Endodermal cell (in vitro differentiated cells): ENCODE data around the gene SLC7A10. TPM values are rescaled to one million over a fixed set of nuclear protein-coding genes. Genes with fewer than 3 reads are reported as not detected.
"Not testable (repeated sequence)": the region's sequence is repeated elsewhere in the genome, so short reads cannot be mapped to it uniquely, and the experiment has no call there.

Experiments
- DNase-seq: peaks from one replicate; pipeline ENCODE4 v3.0.0-alpha.2; 2017
- H3K27ac ChIP-seq: 2 replicates; pipeline ENCODE4 v1.5.1; 2013; ENCODE audit warnings: mild to moderate bottlenecking, low read depth, low read length, moderate library complexity
- H3K27me3 ChIP-seq: 2 replicates; pipeline ENCODE4 v1.6.1; 2013; ENCODE audit warnings: mild to moderate bottlenecking, low read length, moderate library complexity; ENCODE audit not compliant: insufficient read depth, control insufficient read depth, poor library complexity, severe bottlenecking
- H3K36me3 ChIP-seq: 2 replicates; pipeline ENCODE4 v1.7.0; 2013; ENCODE audit warnings: mild to moderate bottlenecking, low read length, moderate library complexity; ENCODE audit not compliant: control insufficient read depth, insufficient read depth
- H3K4me1 ChIP-seq: one replicate; pipeline ENCODE4 v1.7.0; 2013; ENCODE audit warnings: low read length; ENCODE audit not compliant: control insufficient read depth, insufficient read depth
- H3K4me3 ChIP-seq: 2 replicates; pipeline ENCODE4 v1.5.1; 2013; ENCODE audit warnings: mild to moderate bottlenecking, low read length, moderate library complexity
- H3K9ac ChIP-seq: 2 replicates; pipeline ENCODE4 v1.6.1; 2013; ENCODE audit warnings: mild to moderate bottlenecking, low read length, moderate library complexity; ENCODE audit not compliant: poor library complexity, severe bottlenecking; ENCODE audit errors: extremely low read depth
- H3K9me3 ChIP-seq: 2 replicates; pipeline ENCODE4 v1.6.1; 2013; ENCODE audit warnings: mild to moderate bottlenecking, low read length, moderate library complexity; ENCODE audit not compliant: control insufficient read depth
- H3K27ac Mint-ChIP-seq: 2 replicates; pipeline ENCODE4 v1.8.0; 2020; ENCODE audit warnings: mixed read lengths
- H3K27me3 Mint-ChIP-seq: 2 replicates; pipeline ENCODE4 v1.8.0; 2021; ENCODE audit warnings: mild to moderate bottlenecking, mixed read lengths; ENCODE audit not compliant: insufficient read depth
- H3K36me3 Mint-ChIP-seq: 2 replicates; pipeline ENCODE4 v1.8.0; 2020; ENCODE audit warnings: low read depth, mixed read lengths
- H3K4me1 Mint-ChIP-seq: 2 replicates; pipeline ENCODE4 v1.8.0; 2020; ENCODE audit warnings: mixed read lengths
- H3K4me3 Mint-ChIP-seq: 2 replicates; pipeline ENCODE4 v1.8.0; 2020; ENCODE audit warnings: mild to moderate bottlenecking, moderate library complexity, mixed read lengths
- H3K9me3 Mint-ChIP-seq: 2 replicates; pipeline ENCODE4 v1.8.0; 2020; ENCODE audit warnings: mild to moderate bottlenecking, mixed read lengths
- WGBS, 2 experiments: methylation state at CpG; one replicate each; pipeline versions ENCODE4 v1.1.5 to v1.1.7; 2013; ENCODE audit warnings: missing lambda C conversion rate in 2 of 2, mixed read lengths in 1 of 2; ENCODE audit not compliant: insufficient coverage in 1 of 2, insufficient read length in 1 of 2; 5-methylcytosine and 5-hydroxymethylcytosine counted together
- total RNA-seq, 2 donors: library from RNA; stranded (reverse); fragmentation: NEBNext Ultra II Directional in 1 of 2; extraction: Animal tissue kit (Norgen Biotek cat#: 25700) in 1 of 2; gene quantifications; 2 replicates in 1 of 2; 3 replicates in 1 of 2; pipeline ENCODE4 v1.2.1, GENCODE V29; 2021
- TF ChIP-seq, protein P1 (sequence below): fragments of 200-600 bp; sonication (generic); conservative IDR thresholded peaks from 2 replicates; pipeline ENCODE4 v1.5.0; 2021; ENCODE audit warnings: antibody characterized with exemption, mild to moderate bottlenecking

The SLC7A10 gene
- total RNA-seq, 2 donors from 2014 or later: 0.35 TPM; not detected in 1

DNA sequence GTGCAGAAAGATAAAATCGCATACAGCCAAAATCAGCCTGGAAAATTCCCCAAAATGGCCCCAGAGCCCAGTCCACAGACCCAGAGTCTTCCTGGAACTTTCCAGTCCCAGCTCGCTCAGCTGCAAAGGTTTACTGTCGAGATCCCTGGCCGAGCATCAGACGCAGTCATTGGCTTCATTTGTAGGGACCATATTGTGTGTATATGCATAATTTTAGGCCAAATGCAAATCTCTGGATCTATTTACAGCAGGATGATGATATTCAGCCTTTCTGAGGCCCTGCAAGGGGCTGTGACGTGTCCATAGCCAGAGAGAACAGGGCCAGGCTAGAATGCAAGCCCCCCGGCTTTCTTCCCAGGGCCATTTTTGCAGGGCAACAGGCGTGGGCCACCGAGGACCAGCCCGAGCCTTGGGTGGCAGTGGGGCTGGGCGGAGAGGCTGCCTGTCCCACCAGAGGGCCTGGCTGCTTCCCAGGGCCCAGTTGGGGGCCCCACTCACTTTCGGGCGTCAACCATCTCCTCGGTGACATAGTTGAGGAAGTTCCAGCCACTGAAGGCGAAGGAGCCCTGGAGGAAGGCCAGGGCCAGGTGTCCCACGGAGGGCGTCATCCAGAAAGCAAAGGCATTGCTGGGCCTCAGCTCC lies 13.7 kb downstream of the SLC7A10 start:
- DNase-seq: no peak
- Mint-ChIP-seq H3K27me3 (no peaks in the 10 kb centered on the region), H3K36me3 (no peaks in the 10 kb centered on the region)

DNA sequence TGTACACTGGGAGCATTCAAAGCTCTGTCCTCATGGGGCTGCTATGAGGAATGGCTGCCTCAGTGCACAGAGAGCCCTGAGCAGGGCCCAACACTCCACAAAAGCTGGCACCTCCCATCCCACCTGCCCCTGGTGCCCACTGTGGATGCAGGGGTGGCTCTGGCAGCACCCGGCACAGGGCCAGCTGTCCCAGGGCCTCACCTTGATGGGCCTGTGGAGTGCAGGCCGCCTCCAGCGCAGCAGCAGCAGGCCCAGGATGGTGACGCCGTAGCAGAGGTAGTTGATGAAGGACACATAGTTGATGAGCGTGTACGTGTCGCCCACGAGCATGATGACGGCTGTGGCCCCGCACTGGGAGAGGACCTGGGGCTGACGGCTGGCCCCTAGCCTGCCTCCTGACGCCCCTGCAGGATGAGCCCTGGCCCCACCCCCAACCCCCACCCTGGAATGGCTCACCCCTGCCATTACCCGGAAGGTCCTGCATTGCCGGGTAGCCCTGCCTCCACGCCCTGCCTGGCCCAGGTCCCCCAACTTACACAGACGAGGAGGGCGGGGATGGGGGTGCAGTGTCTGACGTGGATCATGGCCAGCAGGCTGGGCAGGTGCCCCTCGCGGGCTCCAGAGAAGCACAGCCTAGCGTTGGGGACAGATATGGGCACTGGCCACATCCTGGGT lies 15.2 kb downstream of the SLC7A10 start:
- 93 to 95% methylated on average over 18 to 22 of the region's 22 CpGs for WGBS, 2 experiments
- Histone ChIP-seq H3K9ac (no peak overlapping the region), H3K4me1 (no peaks in the 10 kb centered on the region), H3K27me3 (no peaks in the 10 kb centered on the region), H3K9me3 (no peaks in the 10 kb centered on the region), H3K4me3 (no peak overlapping the region), H3K36me3 (no peaks in the 10 kb centered on the region), H3K27ac (no peak overlapping the region)
- Mint-ChIP-seq H3K4me3 (no peak overlapping the region), H3K27me3 (no peaks in the 10 kb centered on the region), H3K36me3 (no peaks in the 10 kb centered on the region), H3K4me1 (peaks cover 2% of the 10 kb centered on the region), H3K27ac (no peak overlapping the region), H3K9me3 (no peaks in the 10 kb centered on the region)
- TF ChIP-seq, protein P1, sequence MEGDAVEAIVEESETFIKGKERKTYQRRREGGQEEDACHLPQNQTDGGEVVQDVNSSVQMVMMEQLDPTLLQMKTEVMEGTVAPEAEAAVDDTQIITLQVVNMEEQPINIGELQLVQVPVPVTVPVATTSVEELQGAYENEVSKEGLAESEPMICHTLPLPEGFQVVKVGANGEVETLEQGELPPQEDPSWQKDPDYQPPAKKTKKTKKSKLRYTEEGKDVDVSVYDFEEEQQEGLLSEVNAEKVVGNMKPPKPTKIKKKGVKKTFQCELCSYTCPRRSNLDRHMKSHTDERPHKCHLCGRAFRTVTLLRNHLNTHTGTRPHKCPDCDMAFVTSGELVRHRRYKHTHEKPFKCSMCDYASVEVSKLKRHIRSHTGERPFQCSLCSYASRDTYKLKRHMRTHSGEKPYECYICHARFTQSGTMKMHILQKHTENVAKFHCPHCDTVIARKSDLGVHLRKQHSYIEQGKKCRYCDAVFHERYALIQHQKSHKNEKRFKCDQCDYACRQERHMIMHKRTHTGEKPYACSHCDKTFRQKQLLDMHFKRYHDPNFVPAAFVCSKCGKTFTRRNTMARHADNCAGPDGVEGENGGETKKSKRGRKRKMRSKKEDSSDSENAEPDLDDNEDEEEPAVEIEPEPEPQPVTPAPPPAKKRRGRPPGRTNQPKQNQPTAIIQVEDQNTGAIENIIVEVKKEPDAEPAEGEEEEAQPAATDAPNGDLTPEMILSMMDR: no peak
- DNase-seq: no peak

More for the DNA sequence above, 13.7 kb downstream of the SLC7A10 start:
- H3K4me1 Mint-ChIP-seq: peaks cover 2% of the 10 kb centered on the region
- H3K9me3 ChIP-seq: no peaks in the 10 kb centered on the region
- H3K4me3 Mint-ChIP-seq: no peak overlapping the region
- no peak overlapping the region for H3K4me3 ChIP-seq
- H3K27me3 ChIP-seq: no peaks in the 10 kb centered on the region
- no peak overlapping the region for H3K27ac ChIP-seq
- no peak overlapping the region for H3K27ac Mint-ChIP-seq
- no peaks in the 10 kb centered on the region for H3K36me3 ChIP-seq
- H3K9me3 Mint-ChIP-seq: no peaks in the 10 kb centered on the region
- 86 to 91% methylated on average over 14 to 17 of the region's 17 CpGs for WGBS, 2 experiments
- TF ChIP-seq, protein P1: no peak
- H3K4me1 ChIP-seq: no peaks in the 10 kb centered on the region
- H3K9ac ChIP-seq: no peak overlapping the region

DNA sequence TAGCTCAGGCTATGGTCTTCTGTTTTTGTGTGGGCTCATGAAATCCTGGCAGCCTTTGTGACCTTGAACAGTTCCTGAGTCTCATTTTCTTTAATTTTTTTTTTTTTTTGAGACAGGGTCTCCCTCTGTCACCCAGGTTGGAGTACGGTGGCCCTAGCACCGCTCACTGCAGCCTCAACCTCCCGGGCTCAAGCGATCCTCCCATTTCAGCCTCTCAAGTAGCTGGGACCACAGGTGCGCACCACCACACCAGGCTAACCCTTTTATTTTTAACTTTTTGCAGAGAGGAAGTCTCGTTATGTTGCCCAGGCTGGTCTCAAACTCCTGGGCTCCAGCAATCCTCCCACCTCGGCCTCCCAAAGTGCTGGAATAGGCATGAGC lies 15.8 kb downstream of the SLC7A10 start:
- H3K9ac ChIP-seq, H3K27ac Mint-ChIP-seq, H3K4me1 Mint-ChIP-seq, H3K4me1 ChIP-seq, H3K4me3 ChIP-seq, H3K9me3 Mint-ChIP-seq, H3K36me3 ChIP-seq, H3K4me3 Mint-ChIP-seq, DNase-seq, H3K36me3 Mint-ChIP-seq, H3K27me3 Mint-ChIP-seq, H3K27ac ChIP-seq, H3K9me3 ChIP-seq, H3K27me3 ChIP-seq: not testable (repeated sequence)
- 90 to 93% methylated on average over 7 of the region's 7 CpGs for WGBS, 2 experiments
